Glutamatergic neuron (in vitro differentiated cells): ENCODE data around the gene KL. TPM values are rescaled to one million over a fixed set of nuclear protein-coding genes. Genes with fewer than 3 reads are reported as not detected.

Source experiments
- DNase-seq: peaks from one replicate; pipeline ENCODE4 v3.0.0; 2022
- H3K27ac Mint-ChIP-seq: one replicate; pipeline ENCODE4 v1.8.0; 2020; ENCODE audit warnings: mild to moderate bottlenecking, mixed read lengths, inconsistent platforms; ENCODE audit not compliant: unreplicated experiment
- H3K27me3 Mint-ChIP-seq: one replicate; pipeline ENCODE4 v1.8.0; 2020; ENCODE audit warnings: mild to moderate bottlenecking, moderate library complexity, mixed read lengths, inconsistent platforms; ENCODE audit not compliant: unreplicated experiment
- H3K36me3 Mint-ChIP-seq: one replicate; pipeline ENCODE4 v1.8.0; 2020; ENCODE audit warnings: mild to moderate bottlenecking, mixed read lengths, inconsistent platforms; ENCODE audit not compliant: unreplicated experiment
- H3K4me1 Mint-ChIP-seq: one replicate; pipeline ENCODE4 v1.8.0; 2020; ENCODE audit warnings: mild to moderate bottlenecking, low read depth, mixed read lengths, inconsistent platforms; ENCODE audit not compliant: unreplicated experiment
- H3K4me3 Mint-ChIP-seq: one replicate; pipeline ENCODE4 v1.8.0; 2020; ENCODE audit warnings: mild to moderate bottlenecking, mixed read lengths, inconsistent platforms; ENCODE audit not compliant: unreplicated experiment
- H3K9me3 Mint-ChIP-seq: one replicate; pipeline ENCODE4 v1.8.0; 2020; ENCODE audit warnings: mild to moderate bottlenecking, moderate library complexity, mixed read lengths, inconsistent platforms; ENCODE audit not compliant: unreplicated experiment
- CTCF ChIP-seq: fragments of 200-600 bp; sonication (generic); IDR thresholded peaks from one replicate; pipeline ENCODE4 v1.5.0; 2021; ENCODE audit not compliant: partially characterized antibody, unreplicated experiment
- total RNA-seq: library from RNA; stranded (reverse); fragmentation: NEBNext Ultra II Directional; extraction: Animal tissue kit (Norgen Biotek cat#: 25700); gene quantifications from one replicate; pipeline ENCODE4 v1.2.1, GENCODE V29; 2021; ENCODE audit not compliant: unreplicated experiment

Gene KL
- total RNA-seq, 1 donor from 2014 or later = not detected

- no peak for DNase-seq
- Mint-ChIP-seq H3K9me3 (no peaks in the 10 kb centered on the region), H3K36me3 (no peaks in the 10 kb centered on the region), H3K27me3 (no peaks in the 10 kb centered on the region), H3K4me3 (no peak overlapping the region), H3K4me1 (peaks cover 10% of the 10 kb centered on the region), H3K27ac (no peak overlapping the region)
- TF ChIP-seq CTCF = no peak
Observed at GRCh38 chr13:33078263-33078662, 62.0 kb downstream of the KL start.

GRCh38 chr13:33079960-33080359 is 63.7 kb downstream of the KL start:
- peaks cover 10% of the 10 kb centered on the region for H3K4me1 Mint-ChIP-seq
- H3K27me3 Mint-ChIP-seq = no peaks in the 10 kb centered on the region
- no peak for TF ChIP-seq CTCF
- DNase-seq = no peak
- no peaks in the 10 kb centered on the region for H3K36me3 Mint-ChIP-seq
- H3K9me3 Mint-ChIP-seq = no peaks in the 10 kb centered on the region
- H3K27ac Mint-ChIP-seq = no peak overlapping the region
- H3K4me3 Mint-ChIP-seq = no peak overlapping the region

- no peak for DNase-seq
- Mint-ChIP-seq H3K4me1 (peaks cover 10% of the 10 kb centered on the region), H3K27me3 (no peaks in the 10 kb centered on the region), H3K9me3 (no peaks in the 10 kb centered on the region), H3K27ac (peak overlapping the region; percentile 56), H3K4me3 (no peak overlapping the region), H3K36me3 (no peaks in the 10 kb centered on the region)
- no peak for TF ChIP-seq CTCF
Observed at GRCh38 chr13:33080972-33081590, 64.9 kb downstream of the KL start.

GRCh38 chr13:33081666-33082065 is 65.4 kb downstream of the KL start:
- no peak for DNase-seq
- TF ChIP-seq CTCF = no peak
- peaks cover 10% of the 10 kb centered on the region for H3K4me1 Mint-ChIP-seq
- H3K27me3 Mint-ChIP-seq = no peaks in the 10 kb centered on the region
- no peak overlapping the region for H3K27ac Mint-ChIP-seq
- no peaks in the 10 kb centered on the region for H3K36me3 Mint-ChIP-seq
- H3K4me3 Mint-ChIP-seq = no peak overlapping the region
- no peaks in the 10 kb centered on the region for H3K9me3 Mint-ChIP-seq

- TF ChIP-seq CTCF = no peak
- Mint-ChIP-seq H3K36me3 (no peaks in the 10 kb centered on the region), H3K27me3 (no peaks in the 10 kb centered on the region), H3K4me1 (peaks cover 10% of the 10 kb centered on the region), H3K4me3 (no peak overlapping the region), H3K27ac (no peak overlapping the region), H3K9me3 (no peaks in the 10 kb centered on the region)
- DNase-seq = no peak
Observed at GRCh38 chr13:33083054-33083453, 66.8 kb downstream of the KL start.
